Small intestine (tissue), 7 donors: ENCODE measurements around the gene SYNE1. TPM values are rescaled to one million over a fixed set of nuclear protein-coding genes. Genes with fewer than 3 reads are reported as not detected.
"Not testable (repeated sequence)": the region's sequence is repeated elsewhere in the genome, so short reads cannot be mapped to it uniquely, and the experiment has no call there.

Experiments
- DNase-seq, 2 donors: peaks; one replicate each; pipeline versions ENCODE4 v3.0.0 to v3.0.0-alpha.2; 2013
- FAIRE-seq: peaks from 2 replicates; lab custom pipeline; 2012; peaks lifted over from hg19 to GRCh38; lab: Jason Lieb, UNC
- H3K27ac ChIP-seq, 3 donors: one replicate each; pipeline ENCODE4 v1.5.1; 2013; ENCODE audit warnings: low read length in 2 of 3, mild to moderate bottlenecking in 2 of 3, control low read depth in 1 of 3, inconsistent platforms in 1 of 3, low read depth in 1 of 3, moderate library complexity in 1 of 3
- H3K27me3 ChIP-seq, 3 donors: one replicate each; pipeline ENCODE4 v1.6.1; 2013; ENCODE audit warnings: low read length in 3 of 3, inconsistent platforms in 1 of 3; ENCODE audit not compliant: control insufficient read depth in 3 of 3, insufficient read depth in 3 of 3
- H3K36me3 ChIP-seq, 3 donors: one replicate each; pipeline ENCODE4 v1.6.1; 2013; ENCODE audit warnings: low read length in 3 of 3, inconsistent platforms in 1 of 3, low read depth in 1 of 3, mild to moderate bottlenecking in 1 of 3, moderate library complexity in 1 of 3; ENCODE audit not compliant: control insufficient read depth in 3 of 3, insufficient read depth in 2 of 3
- H3K4me1 ChIP-seq, 3 donors: one replicate each; pipeline ENCODE4 v1.6.1; 2013; ENCODE audit warnings: low read length in 2 of 3, inconsistent platforms in 1 of 3, low read depth in 1 of 3, mild to moderate bottlenecking in 1 of 3, moderate library complexity in 1 of 3; ENCODE audit not compliant: control insufficient read depth in 3 of 3, insufficient read depth in 2 of 3
- H3K4me3 ChIP-seq, 3 donors: one replicate each; pipeline ENCODE4 v1.5.1; 2013; ENCODE audit warnings: low read length in 3 of 3, control low read depth in 1 of 3, inconsistent platforms in 1 of 3, low read depth in 1 of 3, mild to moderate bottlenecking in 1 of 3, moderate library complexity in 1 of 3
- H3K9me3 ChIP-seq, 2 donors: one replicate each; pipeline ENCODE4 v1.6.1; 2013; ENCODE audit warnings: low read depth in 1 of 2, low read length in 1 of 2; ENCODE audit not compliant: control insufficient read depth in 2 of 2, insufficient read depth in 1 of 2
- WGBS, 3 donors: extraction: QIAGEN DNeasy Blood & Tissue Kit; methylation state at CpG; one replicate each; pipeline ENCODE4 v1.1.7; 2013; 5-methylcytosine and 5-hydroxymethylcytosine counted together
- polyA plus RNA-seq, 4 donors: library from polyadenylated mRNA; stranded (reverse) in 3 of 4; unstranded in 1 of 4; fragments of 200-250 nt in 3 of 4; fragments of 120-200 nt in 1 of 4; gene quantifications; one replicate each; pipeline versions ENCODE4 v1.2.1 to v1.2.3, GENCODE V29; 2013
- donor health status: healthy with polysubstance abuse.
- donor health status: control.
- donor health status: control.
- donor health status: Bipolar disorder and iron deficiency.
- donor health status: healthy.

Gene SYNE1
- polyA plus RNA-seq, 4 donors = 4.0 to 18.9 (median 9.1) TPM

DNA sequence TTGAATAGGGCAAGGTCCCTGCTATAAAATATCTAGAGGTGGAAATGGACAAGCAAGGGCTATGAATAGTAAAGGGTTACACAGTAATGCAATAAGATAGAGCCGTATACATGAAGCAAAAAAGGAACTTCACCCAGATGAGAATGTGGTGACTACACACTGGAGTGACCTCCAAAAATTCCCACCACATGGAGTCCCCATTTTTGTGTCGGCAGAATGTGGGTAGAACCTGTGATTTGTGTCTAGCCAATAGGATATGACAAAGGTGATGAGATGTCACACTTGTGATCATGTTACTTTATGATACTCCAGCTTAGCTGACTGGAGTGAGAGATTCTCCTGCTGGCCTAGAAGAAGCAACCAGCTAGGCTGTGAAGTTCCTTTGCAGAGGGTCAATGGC is 96.8 kb downstream of the SYNE1 start:
- no peak overlapping the region for H3K27ac ChIP-seq
- H3K4me3 ChIP-seq = no peak overlapping the region
- H3K4me1 ChIP-seq = no peaks in the 10 kb centered on the region
- WGBS, 3 donors = 68 to 84% (median 78%) methylated on average over 2 of the region's 2 CpGs
- H3K9me3 ChIP-seq = no peaks in the 10 kb centered on the region
- DNase-seq (no peak), FAIRE-seq (no peak)
- no peaks in the 10 kb centered on the region for H3K36me3 ChIP-seq
- H3K27me3 ChIP-seq = no peaks in the 10 kb centered on the region

DNA sequence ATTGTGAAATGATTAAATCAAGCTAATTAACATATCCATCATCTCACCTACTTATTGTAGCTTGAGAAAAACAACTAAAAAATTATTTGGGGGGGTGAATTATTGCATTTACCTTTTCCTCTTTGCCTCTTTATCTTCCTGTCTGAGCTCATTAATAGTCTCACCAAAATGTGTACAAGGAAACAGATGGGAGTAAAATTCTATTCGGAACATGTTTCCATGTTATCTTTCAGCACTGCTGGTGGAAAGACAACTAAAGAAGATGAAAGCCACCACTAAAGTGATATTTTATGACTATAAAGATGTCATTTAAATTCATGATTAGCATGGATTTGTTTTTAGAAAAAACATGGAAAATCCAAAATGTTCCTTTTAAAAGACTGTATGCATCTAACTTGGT is 102.6 kb downstream of the SYNE1 start:
- WGBS, 3 donors = 76 to 94% (median 89%) methylated on average over 1 of the region's 1 CpG
- no peaks in the 10 kb centered on the region for H3K36me3 ChIP-seq

DNA sequence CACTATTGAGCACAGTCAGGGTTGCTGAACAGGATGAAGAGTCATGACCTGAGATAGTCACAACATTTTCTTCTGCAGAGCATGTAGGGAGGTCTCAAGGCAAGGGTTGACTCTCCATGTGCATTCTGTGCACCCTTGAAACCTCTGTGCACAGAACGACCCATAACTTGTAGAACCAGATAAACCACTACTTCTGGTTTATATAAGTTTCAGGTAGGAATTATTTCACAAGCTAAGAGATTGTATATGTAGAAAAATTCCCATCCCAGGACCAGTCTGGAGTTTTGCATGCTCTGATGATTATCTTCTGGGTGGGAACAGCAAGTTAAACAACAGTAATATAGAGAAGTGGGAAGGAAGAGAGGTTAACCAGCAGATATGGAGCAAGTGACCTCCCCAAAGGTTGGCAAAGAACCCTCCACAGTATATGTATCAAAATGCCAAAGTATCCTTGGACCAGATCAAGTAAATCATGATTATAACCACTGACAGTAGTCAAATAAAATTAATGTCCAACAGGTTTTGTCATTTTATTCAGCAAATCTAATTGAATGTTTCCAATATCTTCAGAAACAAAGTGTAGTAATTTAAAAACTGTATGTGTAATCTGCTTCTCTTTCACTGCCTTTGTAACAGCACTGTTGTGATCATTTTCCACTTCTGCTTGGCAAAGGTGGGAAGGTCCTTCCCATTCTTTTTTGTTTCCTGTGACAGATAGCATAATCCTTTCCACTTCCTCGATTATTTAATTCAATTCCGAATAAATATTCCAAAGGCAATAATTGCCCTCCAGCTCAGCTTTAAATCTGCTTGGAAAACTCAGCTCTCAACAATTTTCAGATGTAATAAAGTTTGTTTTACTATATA is 104.4 kb downstream of the SYNE1 start:
- no peaks in the 10 kb centered on the region for H3K36me3 ChIP-seq
- no peak overlapping the region for H3K27ac ChIP-seq
- 58 to 76% (median 61%) methylated on average over 3 of the region's 3 CpGs for WGBS, 3 donors
- H3K27me3 ChIP-seq = no peaks in the 10 kb centered on the region
- H3K4me3 ChIP-seq = no peak overlapping the region
- H3K9me3 ChIP-seq = no peaks in the 10 kb centered on the region
- H3K4me1 ChIP-seq = no peaks in the 10 kb centered on the region
- FAIRE-seq (no peak), DNase-seq (no peak)

More for the DNA sequence above, 102.6 kb downstream of the SYNE1 start:
- no peaks in the 10 kb centered on the region for H3K27me3 ChIP-seq
- H3K4me1 ChIP-seq = no peaks in the 10 kb centered on the region
- H3K4me3 ChIP-seq = no peak overlapping the region
- H3K9me3 ChIP-seq = no peaks in the 10 kb centered on the region
- DNase-seq (no peak), FAIRE-seq (no peak)
- no peak overlapping the region for H3K27ac ChIP-seq

DNA sequence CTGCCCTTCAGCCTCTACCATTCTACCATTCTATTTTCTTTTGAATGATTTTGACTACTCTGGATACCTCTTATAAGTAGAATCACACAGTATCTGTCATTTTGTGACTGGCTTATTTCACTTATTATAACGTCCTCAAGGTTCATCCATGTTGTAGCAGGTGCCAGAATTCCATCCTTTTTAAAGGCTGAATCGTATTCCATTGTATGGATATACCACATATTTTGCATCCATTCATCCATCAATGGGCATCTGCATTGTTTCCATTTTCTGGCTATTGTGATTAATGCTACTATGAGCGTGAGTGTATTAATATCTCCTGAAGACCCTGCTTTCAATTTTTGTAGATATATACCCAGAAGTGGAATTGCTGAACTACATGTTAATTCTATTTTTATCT is 105.5 kb downstream of the SYNE1 start:
- no peak overlapping the region for H3K27ac ChIP-seq
- no peaks in the 10 kb centered on the region for H3K4me1 ChIP-seq
- H3K27me3 ChIP-seq = no peaks in the 10 kb centered on the region
- no peak overlapping the region for H3K4me3 ChIP-seq
- WGBS, 3 donors = 70 to 80% (median 75%) methylated on average over 3 of the region's 3 CpGs
- FAIRE-seq (no peak), DNase-seq (no peak)
- no peaks in the 10 kb centered on the region for H3K36me3 ChIP-seq
- no peaks in the 10 kb centered on the region for H3K9me3 ChIP-seq

DNA sequence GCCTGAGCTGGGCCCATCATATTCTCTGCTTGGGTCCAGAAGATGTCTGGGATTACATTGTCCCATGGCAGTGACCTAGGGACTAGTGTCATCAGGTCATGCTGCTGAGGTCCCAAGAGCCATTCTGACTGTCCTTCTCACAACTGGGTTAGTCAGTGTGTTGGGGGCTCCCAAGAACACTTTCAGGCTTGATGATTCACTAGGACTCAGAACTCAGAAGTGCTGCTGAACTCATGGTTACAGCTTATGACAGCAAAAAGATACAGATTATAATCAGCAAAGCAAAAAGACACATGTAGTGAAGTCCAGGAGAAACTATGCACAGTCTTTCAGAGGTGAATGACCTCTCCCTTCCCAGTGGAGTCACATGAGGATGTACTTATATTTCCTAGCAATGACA is 107.8 kb downstream of the SYNE1 start:
- Histone ChIP-seq H3K9me3 (no peaks in the 10 kb centered on the region), H3K4me3 (no peak overlapping the region), H3K27ac (no peak overlapping the region), H3K27me3 (no peaks in the 10 kb centered on the region), H3K4me1 (no peaks in the 10 kb centered on the region), H3K36me3 (no peaks in the 10 kb centered on the region)
- DNase-seq (no peak), FAIRE-seq (no peak)

DNA sequence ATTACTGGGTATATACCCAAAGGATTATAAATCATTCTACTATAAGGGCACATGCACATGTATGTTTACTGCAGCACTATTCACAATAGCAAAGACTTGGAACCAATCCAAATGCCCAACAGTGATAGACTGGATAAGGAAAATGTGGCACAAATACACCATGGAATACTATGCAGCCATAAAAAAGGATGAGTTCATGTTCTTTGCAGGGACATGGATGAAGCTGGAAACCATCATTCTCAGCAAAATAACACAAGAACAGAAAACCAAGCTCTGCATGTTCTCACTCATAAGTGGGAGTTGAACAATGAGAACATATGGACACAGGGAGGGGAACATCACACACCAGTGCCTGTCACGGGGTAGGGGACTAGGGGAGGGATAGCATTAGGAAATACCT is 123.0 kb downstream of the SYNE1 start:
- H3K4me3 ChIP-seq, FAIRE-seq, H3K4me1 ChIP-seq, H3K36me3 ChIP-seq, DNase-seq, H3K27me3 ChIP-seq, H3K9me3 ChIP-seq, H3K27ac ChIP-seq: not testable (repeated sequence)
- WGBS, 3 donors = 68 to 81% (median 76%) methylated on average over 1 of the region's 1 CpG

DNA sequence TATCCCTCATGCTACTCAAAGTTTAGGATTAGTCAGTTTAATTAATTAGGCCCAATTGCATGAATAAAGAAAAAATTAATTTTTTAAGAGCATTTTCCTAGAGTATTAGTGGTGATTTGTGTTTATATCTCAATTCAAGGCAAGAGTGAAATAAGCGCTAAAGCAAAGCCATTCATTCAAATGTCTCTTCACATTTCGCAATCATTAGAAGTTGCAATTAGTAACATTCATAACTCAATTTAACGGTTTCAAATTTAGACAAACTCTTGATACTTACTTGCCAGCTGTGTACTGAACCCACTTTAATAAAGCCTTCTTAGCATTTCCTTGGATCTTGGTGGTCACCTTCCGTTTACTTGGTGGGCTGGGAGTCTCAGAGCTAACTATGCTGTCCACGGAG is 127.2 kb downstream of the SYNE1 start:
- Histone ChIP-seq H3K4me1 (no peaks in the 10 kb centered on the region), H3K36me3 (no peaks in the 10 kb centered on the region), H3K4me3 (no peak overlapping the region), H3K9me3 (no peaks in the 10 kb centered on the region), H3K27ac (no peak overlapping the region), H3K27me3 (no peaks in the 10 kb centered on the region)
- WGBS, 3 donors = 77 to 92% (median 88%) methylated on average over 5 of the region's 5 CpGs
- DNase-seq = no peak
- FAIRE-seq = no peak

DNA sequence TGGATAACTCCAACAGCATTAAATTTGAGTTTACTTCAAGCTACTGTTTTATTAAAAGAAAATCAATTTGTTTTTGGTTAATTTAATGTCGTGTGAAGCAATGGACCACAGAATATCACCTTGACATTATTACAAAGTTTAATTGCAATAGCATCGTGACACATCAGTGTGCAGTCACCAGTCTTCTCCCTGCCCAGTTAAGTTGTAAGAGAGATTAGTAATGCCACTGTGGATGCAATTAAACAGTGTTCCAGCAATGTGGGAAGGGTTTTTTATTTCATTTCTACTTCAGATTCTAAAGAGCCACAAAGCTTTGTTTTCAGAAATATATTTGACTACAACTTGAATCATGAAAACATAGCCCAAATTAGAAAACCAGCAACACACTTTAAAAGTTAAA is 128.7 kb downstream of the SYNE1 start:
- Histone ChIP-seq H3K36me3 (no peaks in the 10 kb centered on the region), H3K27me3 (no peaks in the 10 kb centered on the region), H3K27ac (no peak overlapping the region), H3K4me3 (no peak overlapping the region), H3K9me3 (no peaks in the 10 kb centered on the region), H3K4me1 (no peaks in the 10 kb centered on the region)
- FAIRE-seq = no peak
- 72 to 82% (median 78%) methylated on average over 2 of the region's 2 CpGs for WGBS, 3 donors
- DNase-seq = no peak

DNA sequence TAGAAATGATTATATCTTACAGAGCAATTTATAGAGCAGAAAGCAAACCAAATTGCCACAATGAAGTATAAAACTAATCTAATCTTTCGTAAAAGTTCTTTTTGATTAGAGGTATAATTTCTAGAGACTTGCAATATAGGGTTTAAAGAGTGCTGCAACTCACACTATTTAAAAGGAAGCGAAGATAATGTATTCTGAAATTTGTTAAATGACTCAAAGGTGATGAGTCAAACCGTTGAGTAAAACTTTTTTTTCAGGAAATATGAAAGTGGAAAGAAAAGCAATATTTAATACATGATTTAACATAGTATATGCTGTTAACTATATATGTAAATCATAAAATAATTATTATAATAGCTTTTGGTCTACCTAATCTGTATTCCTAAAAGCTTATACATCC is 133.6 kb downstream of the SYNE1 start:
- H3K27me3 ChIP-seq = no peaks in the 10 kb centered on the region
- H3K27ac ChIP-seq = no peak overlapping the region
- no peaks in the 10 kb centered on the region for H3K4me1 ChIP-seq
- DNase-seq (no peak), FAIRE-seq (peak; percentile 23)
- H3K36me3 ChIP-seq = no peaks in the 10 kb centered on the region
- no peaks in the 10 kb centered on the region for H3K9me3 ChIP-seq
- WGBS, 3 donors = 58 to 71% (median 61%) methylated on average over 3 of the region's 3 CpGs
- no peak overlapping the region for H3K4me3 ChIP-seq
